Fibroblast of gingiva (primary cell): ENCODE data around the gene ABCG1.
"Not testable (repeated sequence)": the region's sequence is repeated elsewhere in the genome, so short reads cannot be mapped to it uniquely, and the experiment has no call there.

ENCODE experiments used
- DNase-seq: peaks from one replicate; pipeline ENCODE4 v3.0.0-alpha.2; 2011; ENCODE audit warnings: low read depth

The ABCG1 gene

DNA sequence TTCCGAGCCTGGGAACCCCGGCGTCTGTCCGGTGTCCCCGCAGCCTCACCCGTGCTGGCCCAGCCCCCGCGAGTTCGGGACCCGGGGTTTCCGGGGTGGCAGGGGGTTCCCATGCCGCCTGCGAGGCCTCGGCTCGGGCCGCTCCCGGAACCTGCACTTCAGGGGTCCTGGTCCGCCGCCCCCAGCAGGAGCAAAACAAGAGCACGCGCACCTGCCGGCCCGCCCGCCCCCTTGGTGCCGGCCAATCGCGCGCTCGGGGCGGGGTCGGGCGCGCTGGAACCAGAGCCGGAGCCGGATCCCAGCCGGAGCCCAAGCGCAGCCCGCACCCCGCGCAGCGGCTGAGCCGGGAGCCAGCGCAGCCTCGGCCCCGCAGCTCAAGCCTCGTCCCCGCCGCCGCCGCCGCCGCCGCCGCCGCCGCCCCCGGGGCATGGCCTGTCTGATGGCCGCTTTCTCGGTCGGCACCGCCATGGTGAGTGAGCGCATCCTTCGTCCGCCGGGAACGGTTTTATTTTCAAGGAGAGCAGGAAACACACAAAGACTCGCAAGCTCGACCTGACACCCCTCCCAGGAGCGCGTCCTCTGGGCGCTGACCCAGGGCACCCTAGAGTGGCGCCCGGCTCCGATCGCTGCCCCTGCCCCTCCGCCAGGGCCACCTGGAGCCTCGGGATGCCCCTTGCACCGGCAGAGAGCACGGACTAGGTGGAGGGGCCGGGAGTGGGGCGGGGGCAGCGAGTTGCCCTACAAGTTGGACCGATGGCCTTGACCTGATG is at the start of gene ABCG1:
TSS of gene ABCG1 (plus strand) at position 305 of the 770 bp plus-strand sequence. CDS start at position 428, 123 bp downstream.
- no peak for DNase-seq

- no peak for DNase-seq
Measured at GRCh38 chr21:42169758-42170157, 49.2 kb upstream of the ABCG1 start.

DNA sequence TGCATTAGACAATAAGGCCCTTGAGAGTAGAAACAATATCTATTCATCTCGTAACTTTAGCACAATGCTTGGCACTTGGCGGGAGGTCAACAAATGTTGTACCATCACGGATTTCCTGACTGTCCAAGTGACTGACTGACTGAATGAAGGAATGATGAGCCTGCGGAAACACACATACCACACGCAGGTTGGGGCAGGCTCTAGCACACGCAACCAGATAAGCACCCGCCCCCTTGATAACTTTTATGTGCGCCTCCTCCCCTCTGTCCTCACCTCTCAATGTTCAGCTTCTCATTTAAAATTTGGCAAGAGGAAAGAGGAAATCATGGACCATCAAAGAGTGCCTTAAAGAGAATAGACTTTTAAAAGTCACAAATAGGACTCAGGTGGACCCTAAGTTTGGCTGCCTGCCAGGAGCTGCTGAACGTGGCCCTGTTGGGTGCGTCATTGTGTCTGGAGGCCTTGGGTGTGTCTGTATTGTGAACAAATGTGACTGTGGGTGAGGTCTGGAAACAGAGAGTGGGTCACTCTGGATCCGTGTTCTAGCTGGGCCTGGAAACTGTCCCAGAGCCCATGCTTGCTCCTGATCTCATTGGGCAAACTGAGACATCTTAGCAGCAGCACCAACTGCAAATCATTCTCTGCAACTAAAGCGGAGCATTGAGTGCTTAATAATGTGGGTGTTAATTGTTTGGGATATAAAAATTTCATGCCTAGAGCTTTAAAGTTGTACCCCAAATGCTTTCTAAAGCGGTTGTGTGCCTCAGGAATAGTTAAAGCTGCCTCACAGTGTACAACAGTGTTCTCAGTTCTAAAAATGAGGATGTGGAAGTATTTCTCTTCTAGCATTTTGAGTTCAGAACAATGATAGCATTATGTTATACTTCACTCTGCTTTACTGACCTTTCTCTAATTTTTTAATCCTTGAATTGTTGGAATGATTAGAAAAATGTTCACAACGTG is 47.6 kb upstream of the ABCG1 start:
- no peak for DNase-seq

DNA sequence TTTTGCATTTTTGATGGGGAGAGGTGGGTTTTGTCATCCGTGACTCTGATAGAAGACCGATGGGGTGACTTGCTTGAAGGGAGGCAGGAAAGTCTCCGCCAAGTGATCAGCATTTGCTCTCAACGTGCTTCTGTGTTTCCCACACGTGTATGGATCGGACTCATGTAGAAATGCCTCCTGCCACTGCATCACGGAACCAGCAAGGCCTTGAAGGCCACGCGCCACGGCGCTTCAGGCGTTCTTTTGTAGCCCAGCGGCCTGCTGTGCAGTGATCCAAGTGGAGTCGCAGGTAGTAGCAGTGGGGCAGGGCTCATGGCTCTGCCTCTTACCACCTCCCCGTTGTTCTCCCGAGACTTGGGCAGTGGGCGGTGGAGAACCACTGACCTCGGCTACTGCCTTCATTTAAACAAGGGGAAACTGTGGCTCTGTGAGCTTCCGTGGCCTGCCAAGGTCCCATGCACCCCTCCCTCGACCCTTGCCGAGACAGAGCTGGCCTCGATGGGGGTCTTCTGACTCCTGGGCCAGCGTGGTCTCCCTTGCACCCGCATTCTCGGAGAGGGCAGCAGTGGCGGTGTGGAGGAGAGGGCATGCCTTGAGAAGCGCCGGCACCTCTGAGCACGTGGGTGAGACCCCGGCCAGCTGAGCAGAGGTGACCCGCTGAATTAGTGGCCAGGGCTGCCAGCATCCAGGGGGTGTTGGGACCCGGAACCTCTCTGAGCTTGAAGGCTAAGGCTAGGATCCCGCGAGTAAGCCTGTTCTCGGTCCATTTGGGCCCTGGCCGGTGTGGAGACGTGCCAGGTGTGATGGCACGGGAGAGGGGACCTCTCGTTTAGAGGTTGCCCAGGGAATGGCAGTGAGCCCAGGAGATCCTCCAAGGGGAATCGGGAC is 46.1 kb upstream of the ABCG1 start:
- no peak for DNase-seq

GRCh38 chr21:42174173-42174572 is 44.8 kb upstream of the ABCG1 start:
- no peak for DNase-seq

- DNase-seq, result no peak
Measured at GRCh38 chr21:42175110-42175710, 43.7 kb upstream of the ABCG1 start.

DNA sequence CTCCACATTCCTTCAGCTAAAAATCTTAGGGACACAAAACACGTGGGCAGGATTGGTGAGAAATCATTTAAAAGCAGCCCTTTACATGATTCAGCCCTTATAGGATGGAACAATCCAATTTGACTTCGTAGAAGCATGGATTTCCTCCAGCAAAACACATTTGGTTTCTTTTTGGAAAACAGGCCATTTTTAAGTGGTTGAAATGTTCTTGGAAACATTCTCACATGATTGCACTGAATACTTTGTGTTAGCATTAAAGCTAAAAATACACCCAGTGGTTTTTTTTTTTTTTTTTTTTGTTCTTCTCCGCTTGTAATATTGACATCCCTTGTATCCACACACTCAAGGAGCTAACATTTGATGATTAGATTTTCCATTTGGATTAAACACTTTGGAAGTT is 42.1 kb upstream of the ABCG1 start:
- peak; percentile 29 for DNase-seq

DNA sequence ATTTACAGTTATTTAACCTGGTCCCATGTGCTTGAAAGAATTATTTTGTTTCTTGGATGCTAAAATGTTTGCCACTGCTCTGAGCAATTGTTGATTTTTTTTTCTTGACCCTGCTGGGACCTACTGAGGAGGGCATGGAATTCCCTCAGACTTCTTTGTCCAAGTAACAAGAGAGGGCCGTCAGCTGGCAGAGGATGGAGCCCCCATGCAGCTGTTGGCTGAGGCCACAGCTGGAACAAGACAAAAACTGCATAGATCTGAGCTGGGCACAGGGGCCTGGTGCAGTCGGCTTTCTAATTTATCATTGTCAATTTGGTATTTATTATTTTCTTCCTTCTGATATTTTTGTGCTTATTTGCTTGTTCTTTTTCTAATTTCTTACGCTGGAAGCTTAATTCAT is 39.6 kb upstream of the ABCG1 start:
- DNase-seq, result no peak

DNA sequence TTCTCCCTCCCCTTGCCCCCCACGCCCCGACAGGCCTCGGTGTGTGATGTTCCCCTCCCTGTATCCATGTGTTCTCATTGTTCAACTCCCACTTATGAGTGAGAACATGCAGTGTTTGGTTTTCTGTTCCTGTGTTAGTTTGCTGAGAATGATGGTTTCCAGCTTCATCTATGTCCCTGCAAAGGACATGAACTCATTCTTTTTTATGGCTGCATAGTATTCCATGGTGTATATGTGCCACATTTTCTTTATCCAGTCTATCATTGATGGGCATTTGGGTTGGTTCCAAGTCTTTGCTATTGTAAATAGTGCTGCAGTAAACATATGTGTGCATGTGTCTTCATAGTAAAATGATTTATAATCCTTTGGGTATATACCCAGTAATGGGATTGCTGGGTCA is 38.9 kb upstream of the ABCG1 start:
- DNase-seq, result not testable (repeated sequence)

GRCh38 chr21:42182713-42183371 is 36.1 kb upstream of the ABCG1 start:
- no peak for DNase-seq

GRCh38 chr21:42183374-42184266 is 35.3 kb upstream of the ABCG1 start:
- no peak for DNase-seq

DNA sequence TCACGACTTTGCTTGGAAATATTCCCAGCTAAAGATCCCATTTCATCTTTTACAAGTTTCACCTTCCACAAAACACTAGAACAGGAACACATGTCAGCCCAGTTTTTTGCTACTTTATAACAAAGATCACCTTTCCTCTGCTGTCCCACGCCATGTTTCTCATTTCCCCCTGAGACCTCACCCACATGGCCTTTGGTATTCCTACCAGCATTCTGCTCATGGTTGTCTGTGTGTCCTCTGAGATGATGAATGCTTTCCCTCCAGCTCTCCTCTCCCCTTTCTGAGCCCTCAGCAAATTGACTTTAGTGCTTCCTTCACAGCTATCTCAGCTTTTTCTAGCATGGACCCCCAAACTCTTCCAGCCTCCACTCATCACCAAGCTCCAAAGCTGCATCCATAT is 32.3 kb upstream of the ABCG1 start:
- DNase-seq, result no peak

DNA sequence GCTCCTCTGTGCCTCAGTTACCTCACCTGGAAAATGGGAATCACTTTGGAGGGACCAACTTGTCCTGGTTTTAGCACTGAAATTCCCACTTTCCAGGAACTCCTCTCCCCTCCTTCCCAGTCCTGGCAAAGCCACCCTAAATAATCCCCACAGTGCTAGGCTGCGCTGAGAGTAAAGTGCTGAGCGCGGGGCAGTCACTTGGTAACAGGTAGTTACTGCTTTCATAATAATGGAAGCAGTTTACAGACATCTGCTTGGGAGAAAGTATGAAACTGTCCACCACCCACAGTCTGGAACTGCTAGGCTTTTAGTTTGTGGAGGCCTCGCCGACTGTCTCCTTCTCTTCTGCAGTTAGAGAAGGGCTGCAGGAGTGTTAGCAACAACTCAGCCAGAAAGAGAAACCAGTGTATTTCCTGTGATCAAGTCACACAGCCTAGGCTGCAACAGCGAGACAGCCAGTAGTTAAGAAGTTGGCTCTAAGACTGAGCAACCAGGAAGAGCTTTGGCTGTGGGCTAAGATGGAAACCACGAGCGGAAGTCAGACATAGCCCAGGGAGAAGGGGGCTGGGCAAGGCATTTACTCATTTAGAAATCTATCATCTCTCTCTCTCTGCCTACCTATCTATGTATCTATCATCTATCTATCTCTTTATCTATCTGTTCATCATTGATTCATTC is 30.8 kb upstream of the ABCG1 start:
- no peak for DNase-seq

GRCh38 chr21:42188663-42189062 is 30.3 kb upstream of the ABCG1 start:
- no peak for DNase-seq

DNA sequence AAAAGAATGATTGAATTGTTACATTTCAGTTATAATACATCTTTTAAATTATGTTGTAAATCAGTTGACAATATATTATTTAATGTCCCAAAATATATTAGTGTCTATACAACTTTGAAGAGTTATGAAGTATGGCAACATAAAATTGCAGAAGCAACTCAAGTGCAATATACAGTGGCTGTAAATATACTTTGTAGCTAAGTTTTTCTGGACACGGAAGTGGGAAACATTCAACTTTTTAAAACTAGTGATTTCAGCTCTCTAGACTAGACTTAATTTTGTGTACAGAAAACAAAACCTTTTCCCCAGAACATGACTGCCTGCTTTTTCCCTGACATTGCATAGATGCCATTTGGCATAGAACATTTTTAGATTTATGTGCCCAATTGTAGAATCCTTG is 29.5 kb upstream of the ABCG1 start:
- no peak for DNase-seq

- no peak for DNase-seq
Measured at GRCh38 chr21:42189860-42190485, 29.0 kb upstream of the ABCG1 start.

GRCh38 chr21:42190486-42190863 is 28.5 kb upstream of the ABCG1 start:
- DNase-seq, result no peak

- DNase-seq, result no peak
Measured at GRCh38 chr21:42191064-42191463, 27.9 kb upstream of the ABCG1 start.
